Inflammatory macrophage treated with lipopolysaccharide for 4 hours (primary cell): Measurements from ENCODE around the gene GRB14.
"Not testable (repeated sequence)": the region's sequence is repeated elsewhere in the genome, so short reads cannot be mapped to it uniquely, and the experiment has no call there.

Source experiments
- DNase-seq: peaks from one replicate; pipeline ENCODE4 v3.0.0-alpha.2; 2020

GRB14 gene

DNA sequence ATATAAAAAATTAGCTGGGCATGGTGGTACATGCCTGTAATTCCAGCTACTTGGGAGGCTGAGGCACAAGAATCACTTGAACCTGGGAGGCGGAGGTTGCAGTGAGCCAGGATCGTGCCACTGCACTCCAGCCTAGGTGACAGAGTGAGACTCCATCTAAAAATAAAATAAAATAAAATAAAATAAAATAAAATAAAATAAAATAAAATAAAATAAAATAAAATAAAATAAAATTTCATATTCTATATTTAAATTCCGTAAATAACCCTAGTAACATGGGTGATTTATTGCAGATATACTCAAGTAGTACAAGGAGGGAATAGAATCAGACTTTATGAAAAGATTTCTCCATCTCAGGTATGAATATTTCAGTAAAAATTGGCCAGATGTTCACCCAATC, 71.6 kb downstream of the GRB14 start:
- not testable (repeated sequence) for DNase-seq

DNA sequence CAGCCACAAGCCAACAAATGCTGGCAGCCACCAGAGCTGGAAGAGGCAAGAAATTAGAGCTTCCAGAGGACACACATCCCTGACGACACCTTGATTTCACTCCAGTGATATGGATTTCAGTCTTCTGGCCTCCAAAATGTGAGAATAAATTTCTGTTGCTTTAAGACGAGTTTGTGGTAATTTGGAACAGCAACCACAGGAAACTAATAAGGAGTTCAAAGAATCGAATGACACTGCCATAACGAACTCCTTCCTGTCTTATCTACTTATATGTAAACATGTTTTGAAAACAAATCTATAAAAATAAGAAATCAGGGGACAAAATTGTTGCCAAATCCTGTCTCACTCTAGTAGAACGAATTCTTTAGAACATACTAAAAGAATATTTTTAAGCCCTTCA, 75.8 kb downstream of the GRB14 start:
- DNase-seq: no peak

DNA sequence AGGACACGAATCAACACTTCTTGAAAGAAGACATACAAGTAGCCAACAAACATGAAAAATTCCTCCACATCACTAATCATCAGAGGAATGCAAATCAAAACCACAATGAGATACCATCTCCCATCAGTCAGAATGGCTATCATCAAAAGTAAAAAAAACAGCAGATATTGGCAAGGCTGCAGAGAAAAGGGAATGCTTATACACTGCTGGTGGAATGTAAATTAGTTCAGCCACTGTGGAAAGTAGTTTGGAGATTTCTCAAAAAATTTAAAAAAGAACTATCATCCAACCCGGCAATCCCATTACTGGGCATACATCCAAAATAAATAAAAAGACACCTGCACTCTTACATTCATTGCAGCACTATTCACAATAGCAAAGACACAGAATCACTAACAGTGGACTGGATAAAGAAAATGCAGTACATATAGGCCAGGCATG, 78.7 kb downstream of the GRB14 start:
- no peak for DNase-seq

DNA sequence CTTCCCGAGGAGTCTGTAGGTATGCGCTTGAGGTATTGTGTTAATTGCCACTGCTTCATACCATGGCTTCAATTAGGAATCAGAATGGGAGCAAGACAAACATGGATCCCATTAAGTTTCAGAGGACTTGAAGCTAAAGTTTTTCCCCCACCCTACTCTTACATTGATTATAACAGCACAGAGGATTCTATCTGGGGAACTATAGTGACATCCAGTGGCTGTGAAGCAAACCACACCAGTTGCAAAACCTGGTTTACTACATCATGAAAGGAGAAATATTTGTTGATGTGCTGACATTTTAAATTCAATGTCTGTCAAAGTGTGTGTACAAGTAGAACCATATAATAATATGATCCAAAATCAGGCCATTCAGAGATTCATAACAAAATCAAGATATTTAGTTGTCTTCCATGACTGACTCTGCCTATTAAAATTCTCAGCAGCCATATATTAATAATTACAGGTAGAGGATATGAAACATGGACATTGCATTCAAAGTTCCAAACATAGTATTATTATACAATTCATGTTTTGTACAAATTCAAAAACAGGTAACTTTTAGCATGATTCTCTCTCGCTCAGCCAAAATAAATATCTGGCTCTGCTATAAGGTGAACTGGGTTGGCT, 82.9 kb downstream of the GRB14 start:
- DNase-seq: peak; percentile 16

DNA sequence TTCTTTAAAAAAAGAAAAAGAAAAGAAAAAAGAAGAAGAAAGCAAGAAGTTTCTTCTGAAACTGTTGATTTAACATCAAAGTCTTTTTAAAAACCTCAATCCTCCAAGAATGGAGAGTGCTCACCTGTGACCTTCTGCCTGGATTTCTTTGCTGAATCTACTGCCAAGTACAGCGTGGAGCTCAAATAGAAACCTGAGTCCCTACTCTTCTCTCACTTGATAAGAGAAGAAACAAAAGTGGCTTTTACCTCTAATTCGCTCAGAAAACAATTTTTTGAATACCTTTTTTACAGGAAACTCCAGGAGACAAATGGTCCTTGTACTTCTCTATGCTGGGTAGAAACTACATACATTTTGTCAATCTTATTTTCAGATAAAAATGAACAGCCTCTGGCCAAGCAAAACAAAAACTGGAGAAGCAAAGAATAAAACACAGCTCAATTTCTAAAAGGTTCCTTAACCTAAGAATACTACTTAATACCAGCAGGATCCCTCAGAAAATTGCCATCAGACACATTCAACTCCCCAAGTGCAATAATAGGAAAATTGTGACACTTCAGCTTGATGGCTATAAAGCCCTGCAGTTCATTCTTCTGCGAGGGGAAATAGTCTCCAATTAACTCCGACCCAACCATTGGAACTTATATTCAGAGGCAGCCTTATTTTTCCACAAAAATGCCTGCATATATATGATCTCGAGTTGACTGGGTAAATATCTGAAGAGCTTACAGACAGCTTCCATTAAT, 85.8 kb downstream of the GRB14 start:
- DNase-seq: no peak

DNA sequence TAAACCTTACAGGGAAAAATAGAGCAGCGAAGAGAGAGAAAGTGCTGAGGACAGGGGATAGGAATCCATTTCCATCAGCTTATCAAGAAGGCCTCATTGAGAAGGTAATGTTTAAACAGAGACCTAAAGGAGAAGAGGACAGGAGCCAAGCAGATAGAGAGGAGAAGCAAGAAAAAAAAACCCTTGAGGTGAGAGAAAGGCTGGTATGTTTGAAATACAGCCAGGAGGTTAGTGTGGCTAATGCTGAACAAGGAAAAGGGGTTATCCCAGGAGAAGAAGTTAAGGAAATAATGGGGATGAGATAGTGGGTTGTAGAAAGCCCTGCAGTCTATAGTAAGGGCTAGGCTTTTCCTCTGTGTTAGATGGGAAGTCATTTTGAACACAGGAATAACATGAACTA, 90.8 kb downstream of the GRB14 start:
- DNase-seq: no peak

DNA sequence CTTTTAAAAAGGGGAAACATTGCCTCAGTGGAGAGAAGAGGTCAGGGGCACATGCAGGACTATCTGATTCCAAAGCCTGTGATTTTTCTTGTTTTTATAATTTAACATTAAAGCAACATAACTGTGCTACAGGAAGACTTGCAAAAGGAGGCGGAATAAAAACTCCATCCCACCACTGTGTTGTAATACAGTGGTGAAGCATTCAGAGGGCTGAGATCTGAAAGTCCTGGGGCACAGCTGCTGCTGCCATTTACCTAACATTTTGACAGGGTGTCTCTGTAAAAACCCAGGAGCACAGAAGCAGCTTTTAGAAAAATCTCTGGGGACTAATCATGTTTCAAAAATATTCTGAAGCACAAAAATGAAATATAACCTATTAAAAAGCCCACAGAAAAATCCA, 97.6 kb downstream of the GRB14 start:
- DNase-seq: no peak

DNA sequence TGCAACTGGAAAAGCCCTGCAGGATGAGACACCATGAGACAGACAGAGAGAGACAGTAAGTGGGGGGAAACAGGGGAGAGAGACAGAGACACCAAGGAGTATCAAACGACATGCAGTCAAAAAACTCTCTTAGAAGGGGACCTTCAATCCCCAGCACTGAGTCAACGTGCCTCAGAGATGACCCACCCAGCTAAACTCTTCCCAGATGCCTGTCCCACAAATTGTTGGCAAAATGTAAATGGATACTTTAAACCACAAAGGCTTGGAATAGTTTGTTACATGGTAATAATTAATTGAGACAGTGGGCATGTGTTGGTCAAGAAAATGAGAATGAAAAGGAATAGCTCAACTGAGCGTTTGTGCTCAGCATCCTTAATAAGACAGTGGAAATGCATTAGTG, 98.3 kb downstream of the GRB14 start:
- no peak for DNase-seq

DNA sequence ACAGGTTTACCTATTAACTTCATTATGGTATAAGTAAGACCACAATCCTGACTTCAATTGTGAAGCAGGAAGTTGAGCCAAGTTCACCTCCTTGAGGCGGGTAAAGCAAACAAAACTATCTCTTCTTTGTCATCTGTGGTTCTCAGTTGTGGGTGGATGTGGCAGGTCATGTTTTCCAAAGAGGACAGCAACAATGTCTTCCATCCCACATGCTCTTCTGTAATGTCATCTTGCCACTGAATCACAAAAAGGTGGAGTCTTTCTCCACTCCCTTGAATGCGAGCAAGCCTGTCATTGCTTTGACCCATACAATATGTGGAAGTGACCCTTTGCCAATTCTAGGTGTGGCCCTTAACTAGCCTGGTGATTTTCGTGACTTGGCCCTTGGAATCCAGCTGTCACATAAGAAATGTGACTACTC, 98.7 kb downstream of the GRB14 start:
- DNase-seq: no peak

DNA sequence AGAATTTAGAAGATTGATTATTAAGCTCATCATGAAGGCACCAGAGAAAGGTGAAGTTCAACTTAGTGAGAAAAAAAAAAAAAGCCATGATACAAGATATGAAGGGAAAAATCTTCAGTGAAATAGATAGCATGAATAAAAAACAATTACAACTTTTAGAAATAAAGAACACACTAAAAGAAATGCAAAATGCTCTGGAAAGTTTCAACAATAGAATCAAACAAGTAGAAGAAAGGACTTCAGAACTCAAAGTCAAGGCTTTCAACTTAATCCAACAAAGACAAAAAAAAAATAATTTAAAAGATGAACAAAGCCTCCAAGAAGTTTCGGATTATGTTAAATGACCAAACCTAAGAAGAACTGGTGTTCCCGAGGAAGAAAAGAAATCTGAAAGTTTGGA, 105.5 kb downstream of the GRB14 start:
- no peak for DNase-seq

DNA sequence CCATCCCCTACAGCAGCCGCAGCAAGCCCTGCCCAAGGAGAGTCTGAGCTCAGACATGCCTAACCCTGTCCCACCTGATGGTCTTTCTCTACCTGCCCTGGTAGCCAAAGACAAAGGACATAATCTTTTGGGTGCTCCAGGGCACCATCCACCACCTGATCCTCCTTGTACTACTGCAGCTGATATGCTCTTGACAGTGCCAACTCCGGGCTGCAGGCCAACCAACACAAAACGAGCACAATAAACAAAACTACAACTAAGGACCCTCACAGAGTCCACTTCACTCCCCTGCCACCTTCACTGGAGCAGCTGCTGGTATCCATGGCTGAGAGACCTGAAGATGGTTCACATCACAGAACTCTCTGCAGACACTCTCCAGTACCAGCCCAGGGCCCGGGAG, 106.3 kb downstream of the GRB14 start:
- DNase-seq: no peak

DNA sequence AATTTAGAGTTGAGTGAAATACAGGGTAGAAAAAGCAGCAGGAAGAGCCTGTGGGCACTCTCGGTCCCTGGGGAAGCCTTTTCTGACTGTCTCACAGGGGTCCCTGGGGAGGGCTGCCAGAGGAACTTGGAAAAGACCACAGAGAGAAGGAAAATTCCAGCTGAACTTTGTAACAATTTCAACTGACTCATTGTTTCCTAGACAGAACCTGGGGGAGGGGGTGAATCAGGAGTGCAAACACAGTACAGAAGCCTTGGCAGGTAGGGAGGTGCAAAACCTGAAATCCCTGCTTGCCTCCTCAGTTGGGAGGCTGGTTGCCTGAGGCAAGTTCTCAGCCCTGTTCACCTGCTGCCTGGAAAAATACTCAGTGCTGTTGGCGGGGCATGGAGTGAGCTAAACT, 106.8 kb downstream of the GRB14 start:
- no peak for DNase-seq

DNA sequence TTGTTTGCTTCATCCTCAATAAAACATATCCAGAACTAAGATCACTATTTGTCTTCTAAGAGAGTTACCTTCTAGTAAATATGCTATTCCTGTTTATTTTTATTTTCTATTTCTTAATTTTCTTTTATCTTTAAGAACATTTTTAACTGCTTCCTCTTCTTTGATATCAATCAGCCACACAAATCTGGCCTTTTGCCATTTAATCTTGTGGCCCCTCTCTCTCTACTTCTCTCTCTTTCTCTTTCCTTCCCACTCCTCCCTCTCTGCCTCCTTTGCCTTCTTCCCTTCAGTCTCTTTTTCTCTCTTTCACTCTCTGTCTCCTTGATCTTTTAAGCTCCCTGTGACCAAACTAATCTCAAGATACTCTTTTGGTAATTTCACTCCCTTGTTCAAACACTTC, 108.4 kb downstream of the GRB14 start:
- no peak for DNase-seq

DNA sequence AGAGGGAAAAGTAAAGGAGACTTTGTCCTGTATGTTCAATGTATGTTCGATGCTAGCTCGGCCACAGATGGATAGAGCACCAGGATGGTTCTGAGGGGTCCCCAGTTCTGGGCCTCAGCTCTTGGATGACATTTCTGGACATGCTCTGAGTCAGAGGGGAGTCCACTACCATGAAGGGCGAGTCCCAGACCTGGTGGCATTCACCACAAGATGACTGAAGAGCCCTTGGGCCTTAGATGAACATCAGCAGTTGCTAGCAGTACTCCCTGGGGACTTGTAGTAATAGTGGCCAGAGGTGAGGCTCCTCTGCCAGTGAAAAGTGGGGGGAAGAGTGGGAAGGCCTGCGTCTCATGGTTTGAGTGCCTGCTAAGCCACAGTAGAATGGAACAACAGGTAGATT, 109.5 kb downstream of the GRB14 start:
- DNase-seq: no peak

DNA sequence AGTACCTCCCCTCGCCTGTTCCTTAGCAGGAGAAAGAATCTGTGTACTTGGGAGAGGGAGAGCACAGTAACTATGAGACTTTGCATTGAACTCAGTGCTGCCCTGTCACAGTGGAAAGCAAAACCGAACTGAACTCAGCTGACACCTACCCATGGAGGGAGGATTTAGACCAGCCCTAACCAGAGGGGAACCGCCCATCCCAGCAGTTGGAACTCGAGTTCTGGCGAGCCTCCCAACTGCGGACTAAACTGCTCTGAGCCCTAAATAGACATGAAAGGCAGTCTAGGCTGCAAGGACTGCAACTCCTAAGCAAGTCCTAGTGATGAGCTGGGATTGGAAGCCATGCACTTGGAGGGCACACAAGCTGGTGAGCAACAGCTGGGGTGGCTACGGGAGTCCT, 110.4 kb downstream of the GRB14 start:
- DNase-seq: no peak

DNA sequence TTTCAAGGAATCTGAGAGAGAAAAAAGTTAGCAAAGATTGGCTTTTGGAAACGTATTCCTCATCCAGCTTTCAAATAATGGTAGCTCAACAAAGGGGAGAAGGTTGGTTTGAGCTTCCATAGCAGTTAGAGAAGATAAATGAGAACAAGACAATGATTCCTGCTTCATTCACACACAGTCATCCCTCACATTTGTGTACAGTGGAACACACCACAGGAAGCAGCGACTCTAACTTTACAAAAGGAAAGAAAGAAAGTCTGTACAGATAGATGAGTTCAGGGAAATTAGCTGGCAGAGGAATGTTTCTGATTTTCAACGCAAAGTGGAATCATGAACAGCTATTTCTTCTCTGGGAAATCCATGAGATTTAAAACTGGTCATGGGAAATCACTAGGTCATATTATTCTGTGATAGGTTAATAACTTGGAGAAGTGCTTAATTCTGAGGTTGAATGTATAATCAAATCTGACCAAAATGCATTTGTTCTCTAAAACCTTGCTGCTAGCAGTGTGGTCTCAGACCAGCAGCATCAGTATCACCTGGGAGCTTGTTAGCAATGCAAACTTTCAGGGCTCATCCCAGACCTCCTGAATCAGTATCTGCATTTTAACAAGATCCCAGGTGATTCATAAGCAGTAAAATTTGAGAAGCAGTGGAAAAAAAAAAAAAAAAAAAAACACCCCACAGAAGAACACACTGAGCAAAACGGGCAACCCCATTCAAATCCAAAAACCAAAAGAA, 112.0 kb downstream of the GRB14 start:
- DNase-seq: no peak

DNA sequence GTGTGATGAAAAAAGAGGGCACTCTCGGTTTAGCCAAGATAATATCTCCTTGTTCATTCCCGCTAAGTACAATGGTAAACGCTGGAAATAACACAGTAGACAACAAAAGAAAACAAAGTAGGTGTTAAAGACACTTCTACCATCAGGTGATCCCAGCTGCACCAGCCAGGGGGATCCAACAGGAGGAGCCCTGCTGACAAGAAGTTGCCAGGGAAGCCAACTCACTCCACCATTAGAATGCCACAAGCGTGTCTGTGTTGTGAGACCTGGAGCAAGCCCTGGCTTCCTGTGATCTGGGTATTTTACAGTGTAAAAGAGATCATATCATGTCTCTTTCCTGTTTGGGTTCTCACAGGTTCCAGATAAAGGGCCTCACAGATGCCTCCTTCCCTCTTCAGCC, 117.0 kb downstream of the GRB14 start:
- DNase-seq: no peak

DNA sequence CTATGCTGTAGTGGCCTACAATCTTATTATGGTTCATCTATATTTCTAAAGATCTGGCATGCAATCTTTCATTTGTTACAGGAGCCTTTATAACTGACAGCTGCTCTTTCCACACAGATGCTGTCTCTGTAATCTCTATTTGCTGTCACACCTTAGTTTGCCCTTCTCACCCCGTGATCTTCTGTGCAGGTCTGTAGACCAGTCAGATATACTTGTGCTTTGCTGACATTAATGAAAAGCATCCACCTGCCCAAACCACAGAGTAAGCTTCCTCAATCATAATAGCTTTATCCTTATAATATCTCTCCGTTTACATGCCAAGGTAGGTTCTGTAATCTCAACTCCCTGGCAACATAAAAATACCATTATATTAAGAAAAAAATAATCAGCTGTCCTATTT, 122.4 kb downstream of the GRB14 start:
- no peak for DNase-seq

DNA sequence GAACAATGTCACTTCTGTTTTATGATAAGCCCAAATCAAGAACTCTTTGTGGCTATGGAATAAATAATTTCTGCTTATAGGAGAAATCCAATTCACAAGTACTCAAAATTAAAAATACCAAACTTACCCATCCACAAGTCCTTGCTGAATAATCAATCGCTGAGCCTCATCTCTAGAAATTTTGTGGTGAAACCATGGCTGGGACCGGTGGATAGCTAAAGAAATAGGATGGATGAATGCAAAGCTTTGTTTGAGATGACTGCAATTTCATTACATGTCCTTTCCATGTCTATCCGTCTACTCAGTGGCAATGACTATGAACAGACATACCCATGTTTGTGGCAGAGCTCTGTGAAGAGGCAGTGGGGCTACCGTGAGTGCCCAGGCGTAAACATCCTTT, 124.4 kb downstream of the GRB14 start:
- no peak for DNase-seq

DNA sequence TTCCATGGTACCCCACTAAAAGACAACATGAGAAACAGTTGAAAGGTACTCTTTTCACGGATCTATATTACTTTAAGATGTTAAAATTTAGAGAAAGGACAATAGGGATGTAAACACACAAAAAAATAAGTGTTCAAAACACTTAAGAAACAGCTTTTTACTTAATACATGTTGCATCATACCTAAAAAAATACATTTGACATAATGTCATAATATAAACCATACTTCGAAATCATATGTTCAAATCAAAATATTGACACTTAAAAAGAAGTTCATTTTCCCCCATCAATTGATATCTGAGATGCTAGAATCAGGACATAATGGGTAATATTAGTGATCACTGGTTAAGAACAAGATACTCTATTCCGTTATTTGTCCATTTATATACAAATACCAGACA, 124.9 kb downstream of the GRB14 start:
- DNase-seq: no peak

DNA sequence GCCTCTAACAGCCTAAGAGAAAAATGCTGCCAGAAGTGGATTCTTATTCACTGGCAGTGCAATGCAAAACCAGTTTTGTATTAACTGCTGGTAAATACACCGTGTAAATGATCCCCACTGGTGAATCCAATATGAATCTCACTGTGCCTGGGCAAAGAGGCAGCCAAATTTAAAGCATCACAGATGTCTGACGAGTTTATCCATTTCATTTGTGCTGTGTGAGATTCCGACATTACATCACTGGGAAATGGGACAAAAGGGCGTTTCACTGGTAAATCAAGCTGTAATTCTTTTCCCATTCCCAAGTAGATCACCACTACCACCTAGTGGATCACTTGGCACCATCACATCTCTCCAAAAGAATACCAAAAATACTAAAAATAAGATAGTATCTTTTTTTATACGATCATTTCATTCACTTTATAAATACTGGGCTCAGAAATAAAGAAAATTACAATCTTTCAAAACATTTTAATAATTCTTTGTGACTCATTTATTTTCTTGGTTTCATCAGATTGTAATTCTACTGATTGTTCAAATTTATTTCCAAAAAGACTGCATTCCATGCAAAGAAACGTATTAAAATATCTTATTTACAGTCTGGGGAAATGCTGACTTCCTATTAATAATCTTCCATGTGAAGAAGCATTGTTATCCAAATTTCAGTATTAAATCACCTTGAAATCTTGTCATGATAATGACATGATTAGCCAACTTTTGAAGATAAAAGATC, 125.6 kb downstream of the GRB14 start:
- DNase-seq: no peak

DNA sequence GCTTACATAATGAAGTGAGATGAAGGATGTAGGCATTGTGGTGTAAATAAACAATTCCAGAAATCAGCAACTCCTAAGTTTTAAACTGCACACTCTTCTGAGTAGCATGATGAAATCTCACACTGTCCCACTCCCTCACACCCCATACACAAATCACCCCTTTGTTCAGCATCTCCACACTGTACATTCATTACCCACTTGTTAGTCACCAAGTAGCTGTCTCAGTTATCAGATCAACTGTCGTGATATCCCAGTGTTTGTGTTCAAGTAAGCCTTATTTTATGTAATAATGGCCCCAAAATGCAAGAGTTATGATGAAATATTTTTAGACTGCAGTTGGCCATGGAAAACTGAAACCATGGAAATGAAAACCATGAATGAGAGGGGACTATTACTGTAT, 135.7 kb downstream of the GRB14 start:
- no peak for DNase-seq

DNA sequence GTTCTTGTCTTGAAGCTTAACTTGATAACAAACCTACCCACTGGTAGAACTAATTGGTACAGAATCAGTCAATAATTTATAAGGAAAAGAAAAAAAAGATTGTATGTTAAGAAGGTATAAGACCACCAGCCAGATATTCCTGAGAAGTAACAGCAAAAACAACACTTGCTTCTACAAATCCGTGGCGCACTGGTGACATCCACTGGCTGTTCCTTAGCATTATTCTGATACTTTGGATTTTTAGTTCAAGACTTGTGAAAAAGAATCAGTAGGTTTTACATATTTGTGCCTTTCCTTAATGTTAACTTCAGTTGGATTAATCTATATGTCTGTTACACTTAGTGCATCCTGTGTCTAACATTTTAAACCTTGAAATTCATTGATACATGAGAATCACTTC, 141.8 kb downstream of the GRB14 start:
- DNase-seq: no peak

DNA sequence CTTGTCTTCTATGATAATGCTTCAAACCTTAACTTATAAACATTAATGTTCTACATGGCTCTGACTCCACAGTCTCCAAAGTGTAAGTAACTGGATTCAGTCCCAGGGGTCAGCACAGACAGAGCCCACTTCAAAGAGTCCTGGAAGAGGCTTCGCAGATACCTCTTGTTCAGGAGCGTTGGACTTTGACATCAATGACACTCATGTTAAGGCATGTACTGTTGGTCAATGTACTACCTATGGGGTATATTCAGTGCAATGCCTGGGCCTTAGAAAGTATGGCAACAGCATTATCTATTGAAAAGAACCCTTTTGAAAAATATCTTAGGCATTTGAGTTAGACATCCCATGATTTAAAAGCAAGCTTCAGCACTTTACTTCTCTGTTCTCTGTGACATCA, 143.1 kb downstream of the GRB14 start:
- no peak for DNase-seq
